ENCODE results near the gene SMPD3.

SMPD3 gene

DNA sequence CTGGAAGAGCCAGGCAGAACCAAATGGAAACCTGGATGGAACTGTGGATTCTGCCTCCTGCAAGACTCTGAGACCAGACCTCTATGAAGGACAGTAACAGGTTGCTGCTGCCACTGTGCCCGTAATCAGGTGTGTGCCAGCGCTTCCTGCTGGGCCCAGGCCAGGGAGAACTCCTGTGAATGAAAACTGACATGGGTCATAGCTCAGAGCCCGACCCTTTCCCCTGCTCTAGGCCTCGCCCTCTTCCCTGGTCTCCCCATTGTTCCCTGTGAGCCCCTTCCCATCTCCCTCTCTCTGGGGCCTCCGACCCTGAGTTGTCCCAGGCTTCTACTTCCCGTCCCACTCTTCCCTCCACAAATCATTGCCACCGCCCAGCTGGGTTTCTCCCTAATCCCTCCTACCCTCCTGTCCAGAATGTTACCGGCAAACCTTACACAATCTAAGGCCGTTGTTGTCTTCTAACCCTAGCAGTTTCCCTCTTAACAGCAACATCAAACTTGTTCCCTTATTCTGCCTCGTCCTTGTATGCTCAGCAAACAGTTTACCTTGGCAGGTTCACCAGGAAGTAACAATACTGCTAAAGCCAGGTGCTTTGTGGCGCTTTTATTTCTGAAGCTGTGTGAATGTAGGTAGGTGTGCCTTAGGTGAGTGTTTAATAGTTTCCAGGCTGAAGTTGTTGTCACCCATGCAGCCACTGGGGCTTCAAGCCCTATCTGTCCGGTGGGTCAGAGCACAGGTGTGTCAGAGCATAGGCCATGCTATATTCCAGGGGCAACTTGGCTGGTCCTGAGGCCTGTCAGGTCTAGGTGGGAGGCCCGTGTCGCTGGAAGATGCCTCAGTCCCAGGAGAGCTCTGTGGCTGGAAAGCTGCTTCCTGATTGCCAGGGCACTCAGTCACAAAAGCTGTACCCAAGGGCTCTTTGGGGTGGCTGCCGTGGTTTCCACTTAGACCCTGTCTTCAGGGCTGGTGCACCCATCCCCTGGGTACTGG lies 32.0 kb downstream of the SMPD3 start:
- ATAC-seq (ENCODE audit: low read depth) (no peak), DNase-seq (ENCODE audit: low spot score in 2 of 2) (no peak)
- Mint-ChIP-seq H3K27me3 (no peaks in the 10 kb centered on the region), H3K36me3 (no peaks in the 10 kb centered on the region), H3K4me3 (no peak overlapping the region), H3K4me1 (peaks cover 23% of the 10 kb centered on the region), H3K9me3 (no peaks in the 10 kb centered on the region), H3K27ac (no peak overlapping the region)

DNA sequence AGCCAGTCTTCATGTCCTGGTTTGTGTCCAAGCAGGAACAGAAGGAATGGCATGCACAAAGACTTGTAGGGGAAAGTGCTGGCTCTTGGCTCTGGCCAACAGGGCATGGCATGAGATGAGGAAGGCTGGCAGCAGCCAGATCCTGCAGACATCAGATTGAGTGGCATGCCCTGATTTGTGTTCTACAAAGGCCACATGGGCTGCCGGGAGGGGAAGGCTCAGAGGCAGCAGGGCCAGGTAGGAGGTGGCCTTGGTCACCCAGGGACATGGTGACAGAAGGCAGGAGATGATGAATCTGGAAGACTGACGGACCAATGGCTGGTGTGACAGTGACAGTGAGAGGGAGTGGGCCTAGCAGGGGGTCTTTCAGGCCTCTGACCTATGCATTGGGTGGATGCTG lies 33.7 kb downstream of the SMPD3 start:
- no peak for ATAC-seq (ENCODE audit: low read depth)
- Mint-ChIP-seq H3K4me1 (peaks cover 26% of the 10 kb centered on the region), H3K27me3 (no peaks in the 10 kb centered on the region), H3K4me3 (no peak overlapping the region), H3K9me3 (no peaks in the 10 kb centered on the region), H3K36me3 (no peaks in the 10 kb centered on the region), H3K27ac (no peak overlapping the region)
- no peak for DNase-seq (ENCODE audit: low spot score in 2 of 2)

DNA sequence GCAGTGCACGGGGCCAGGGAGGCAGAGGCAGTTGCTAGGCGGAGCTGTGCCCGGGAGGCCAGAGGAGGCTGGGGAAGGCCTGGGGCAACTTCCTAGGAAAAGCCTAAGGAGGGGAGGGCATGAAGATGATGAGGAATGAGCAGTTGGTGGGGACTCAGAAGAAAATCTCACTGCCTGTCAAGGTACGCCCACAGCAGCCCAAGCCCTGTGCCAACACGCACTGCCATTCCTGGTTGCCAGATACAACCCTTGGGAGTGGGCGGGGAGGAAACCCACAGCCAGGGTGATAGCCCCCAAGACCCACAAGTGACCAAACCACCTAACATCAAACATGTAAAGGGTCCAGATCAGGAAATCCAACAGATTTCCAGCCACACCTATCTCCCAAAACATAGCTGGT lies 36.2 kb downstream of the SMPD3 start:
- Mint-ChIP-seq H3K36me3 (no peaks in the 10 kb centered on the region), H3K27ac (no peak overlapping the region), H3K9me3 (no peaks in the 10 kb centered on the region), H3K4me3 (no peak overlapping the region), H3K4me1 (peaks cover 10% of the 10 kb centered on the region), H3K27me3 (no peaks in the 10 kb centered on the region)
- DNase-seq (ENCODE audit: low spot score in 2 of 2) (no peak), ATAC-seq (ENCODE audit: low read depth) (no peak)

DNA sequence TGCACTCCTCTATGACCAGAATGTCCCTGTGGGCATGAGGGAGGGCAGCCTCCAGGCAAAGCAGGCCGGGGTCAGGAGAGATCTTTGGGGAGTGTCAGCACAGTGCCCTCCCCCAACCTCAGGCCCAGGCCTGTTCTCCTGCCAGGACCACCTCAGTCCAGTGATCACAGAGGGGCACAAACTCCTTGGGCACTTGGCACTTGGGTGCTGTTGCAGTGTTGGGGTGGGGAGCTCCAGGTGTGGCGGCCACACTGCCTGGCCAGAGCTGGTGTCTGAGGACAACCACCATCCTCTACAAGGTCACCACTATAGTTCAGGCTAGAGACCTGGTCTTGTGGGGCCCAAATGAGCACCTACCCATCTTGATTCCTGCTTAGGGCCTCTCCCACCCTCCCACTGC lies 37.2 kb downstream of the SMPD3 start:
- no peak for ATAC-seq (ENCODE audit: low read depth)
- Mint-ChIP-seq H3K27me3 (no peaks in the 10 kb centered on the region), H3K27ac (no peak overlapping the region)

DNA sequence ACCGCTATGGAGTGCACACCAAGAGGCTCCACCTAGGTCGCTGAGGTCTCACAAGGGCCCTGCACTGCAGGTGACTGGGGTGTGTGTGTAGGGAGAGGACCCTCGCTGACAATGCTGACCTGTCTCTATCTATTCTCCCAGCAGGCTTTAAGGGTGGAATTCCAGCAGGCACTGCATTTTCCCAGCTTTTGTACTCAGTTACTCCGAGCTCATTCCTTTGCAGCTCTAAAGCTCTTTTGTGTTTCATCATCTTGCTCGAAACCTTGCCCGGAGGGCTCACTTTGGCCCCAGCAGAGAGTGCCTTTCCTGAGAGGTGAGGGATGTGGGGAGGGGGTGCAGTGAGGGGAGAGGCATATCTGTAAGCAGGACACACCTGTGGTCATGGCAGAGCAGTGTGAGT lies 39.3 kb downstream of the SMPD3 start:
- Mint-ChIP-seq H3K4me3 (no peak overlapping the region), H3K27ac (no peak overlapping the region), H3K9me3 (no peaks in the 10 kb centered on the region), H3K27me3 (no peaks in the 10 kb centered on the region), H3K36me3 (no peaks in the 10 kb centered on the region), H3K4me1 (peaks cover 3% of the 10 kb centered on the region)
- no peak for ATAC-seq (ENCODE audit: low read depth)
- no peak for DNase-seq (ENCODE audit: low spot score in 2 of 2)

More for the DNA sequence above, 37.2 kb downstream of the SMPD3 start:
- no peaks in the 10 kb centered on the region for H3K9me3 Mint-ChIP-seq
- H3K4me3 Mint-ChIP-seq = no peak overlapping the region
- no peaks in the 10 kb centered on the region for H3K36me3 Mint-ChIP-seq
- no peak for DNase-seq (ENCODE audit: low spot score in 2 of 2)
- peaks cover 3% of the 10 kb centered on the region for H3K4me1 Mint-ChIP-seq

DNA sequence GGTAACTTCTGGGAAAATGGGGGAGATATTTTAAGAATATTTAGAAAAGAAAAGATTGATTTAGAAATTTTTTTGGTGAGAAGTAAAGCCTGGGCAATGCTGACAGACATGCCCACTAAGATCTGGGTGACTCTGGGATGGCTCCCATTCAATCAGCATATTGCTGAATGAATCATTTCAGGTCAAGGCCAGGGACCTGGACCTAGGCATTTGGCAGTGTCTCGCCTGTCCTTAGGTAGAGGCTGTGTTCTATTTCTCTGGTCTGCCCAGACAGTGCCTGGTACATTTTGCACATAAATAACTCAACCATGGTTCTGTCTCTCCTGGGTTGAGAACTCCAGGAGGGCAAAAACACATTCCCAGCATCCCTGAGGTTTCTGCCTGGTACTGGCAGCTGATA lies 39.9 kb downstream of the SMPD3 start:
- Mint-ChIP-seq H3K27ac (no peak overlapping the region), H3K36me3 (no peaks in the 10 kb centered on the region), H3K4me3 (no peak overlapping the region), H3K9me3 (no peaks in the 10 kb centered on the region), H3K27me3 (no peaks in the 10 kb centered on the region), H3K4me1 (peaks cover 3% of the 10 kb centered on the region)
- DNase-seq (ENCODE audit: low spot score in 2 of 2) (no peak), ATAC-seq (ENCODE audit: low read depth) (no peak)

DNA sequence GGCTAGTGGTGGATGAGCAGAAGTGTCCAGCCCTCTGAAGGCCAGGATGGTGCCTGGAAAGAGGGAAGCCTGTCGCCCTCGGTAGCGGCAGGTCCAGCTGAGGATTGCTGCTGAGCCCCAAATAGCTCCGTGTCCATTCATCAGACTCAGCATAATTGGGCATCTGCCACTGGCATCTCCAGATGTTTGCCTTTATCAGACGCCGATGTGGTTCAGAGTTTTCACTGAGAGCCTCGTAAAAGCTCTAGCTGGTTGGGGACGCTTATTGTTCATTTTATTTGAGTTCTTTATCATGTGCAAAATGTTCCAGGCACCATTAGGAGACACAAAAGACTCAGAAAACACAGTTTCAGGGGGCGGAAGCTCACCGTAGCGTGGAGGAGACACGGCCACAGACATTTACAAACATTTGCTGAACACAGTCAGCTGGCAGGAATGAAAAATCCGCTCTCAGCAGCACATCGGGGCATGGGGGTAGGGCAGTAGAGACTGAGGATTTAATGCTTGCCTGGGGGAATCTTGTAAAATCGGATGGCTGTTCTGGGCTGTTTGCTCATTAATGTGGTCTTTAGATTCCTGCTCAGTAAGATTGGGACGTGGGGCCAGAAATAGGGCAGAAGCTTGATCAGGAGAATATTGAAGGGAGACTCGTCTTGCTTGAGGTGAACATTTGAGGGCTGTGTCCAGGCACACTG lies 41.7 kb downstream of the SMPD3 start:
- no peaks in the 10 kb centered on the region for H3K36me3 Mint-ChIP-seq
- DNase-seq (ENCODE audit: low spot score in 2 of 2) (no peak), ATAC-seq (ENCODE audit: low read depth) (no peak)
- no peaks in the 10 kb centered on the region for H3K27me3 Mint-ChIP-seq
- no peak overlapping the region for H3K4me3 Mint-ChIP-seq
- H3K9me3 Mint-ChIP-seq = no peaks in the 10 kb centered on the region
- H3K4me1 Mint-ChIP-seq = peaks cover 3% of the 10 kb centered on the region
- H3K27ac Mint-ChIP-seq = no peak overlapping the region

DNA sequence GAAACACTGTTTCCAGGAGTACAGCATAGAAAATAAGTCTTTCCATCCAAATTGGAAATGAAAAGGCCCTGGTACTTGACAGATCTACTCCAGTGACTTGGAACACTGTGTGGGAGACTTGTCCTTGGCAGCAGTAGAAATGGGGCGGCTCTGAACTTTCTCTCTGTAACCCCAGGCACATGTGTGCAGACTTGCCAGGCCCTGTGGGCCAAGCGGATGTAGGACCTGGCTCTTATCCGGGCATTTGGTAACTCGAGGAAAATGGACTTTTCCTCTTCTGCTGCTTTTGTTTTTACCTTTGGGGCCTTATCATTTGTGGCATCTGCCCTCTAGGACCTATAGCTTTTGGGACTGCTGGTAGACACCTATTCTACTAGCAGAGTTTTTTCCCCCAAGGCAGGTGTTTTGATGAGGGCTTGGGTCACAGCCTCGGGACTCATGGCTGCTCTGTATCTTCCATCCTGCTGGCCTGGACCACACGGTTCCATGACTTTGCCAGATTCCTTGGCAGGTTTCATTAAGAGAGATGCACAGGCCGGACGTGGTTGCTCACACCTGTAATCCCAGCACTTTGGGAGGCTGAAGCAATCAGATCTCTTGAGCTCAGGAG lies 43.5 kb downstream of the SMPD3 start:
- H3K27me3 Mint-ChIP-seq = no peaks in the 10 kb centered on the region
- H3K4me1 Mint-ChIP-seq = no peaks in the 10 kb centered on the region

DNA sequence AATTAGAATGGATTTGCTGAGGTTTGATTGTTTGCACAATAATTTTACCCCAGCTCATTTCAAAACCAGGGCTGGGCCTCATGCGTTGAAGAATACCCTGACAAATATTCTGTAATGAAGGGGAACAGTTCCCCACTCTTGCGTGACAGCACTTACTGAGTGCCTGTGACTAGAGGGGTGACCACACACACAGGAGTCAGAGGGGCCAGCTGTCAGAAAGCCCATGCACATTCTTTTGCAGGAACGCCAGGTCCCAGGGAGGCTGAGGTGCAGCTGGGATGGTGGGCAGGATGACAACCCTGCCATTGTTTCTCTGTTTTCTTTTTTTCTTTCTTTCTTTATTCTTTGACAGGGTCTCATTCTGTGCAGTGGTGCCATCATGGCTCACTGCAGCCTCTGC lies 44.6 kb downstream of the SMPD3 start:
- no peak overlapping the region for H3K27ac Mint-ChIP-seq
- H3K4me3 Mint-ChIP-seq = no peak overlapping the region
- ATAC-seq (ENCODE audit: low read depth) (no peak), DNase-seq (ENCODE audit: low spot score in 2 of 2) (no peak)
- no peaks in the 10 kb centered on the region for H3K9me3 Mint-ChIP-seq
- no peaks in the 10 kb centered on the region for H3K27me3 Mint-ChIP-seq
- H3K36me3 Mint-ChIP-seq = no peaks in the 10 kb centered on the region
- no peaks in the 10 kb centered on the region for H3K4me1 Mint-ChIP-seq

More for the DNA sequence above, 43.5 kb downstream of the SMPD3 start:
- DNase-seq (ENCODE audit: low spot score in 2 of 2) (no peak), ATAC-seq (ENCODE audit: low read depth) (no peak)
- no peaks in the 10 kb centered on the region for H3K9me3 Mint-ChIP-seq
- H3K36me3 Mint-ChIP-seq = no peaks in the 10 kb centered on the region
- H3K27ac Mint-ChIP-seq = no peak overlapping the region
- H3K4me3 Mint-ChIP-seq = no peak overlapping the region

DNA sequence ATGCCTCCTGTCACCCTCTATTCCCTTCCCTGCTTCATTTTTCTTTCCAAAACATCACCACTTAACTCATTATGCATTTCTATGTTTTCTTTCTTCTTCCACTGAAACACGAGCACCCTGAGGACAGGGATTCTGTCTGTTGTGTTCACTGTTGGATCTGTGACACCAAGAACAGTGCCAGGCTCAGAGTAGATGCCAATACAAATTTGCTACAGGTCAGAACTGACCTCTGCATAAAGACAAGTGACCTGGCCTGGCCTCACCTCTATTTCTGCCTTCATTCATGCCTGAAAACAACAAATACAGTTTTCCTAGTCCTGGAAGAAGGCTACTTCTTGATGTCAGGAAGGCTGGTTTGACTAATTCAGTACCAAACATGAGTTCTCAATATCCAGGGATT lies 45.1 kb downstream of the SMPD3 start:
- DNase-seq (ENCODE audit: low spot score in 2 of 2) = no peak
- Mint-ChIP-seq H3K27me3 (no peaks in the 10 kb centered on the region), H3K4me1 (no peaks in the 10 kb centered on the region), H3K9me3 (no peaks in the 10 kb centered on the region), H3K27ac (no peak overlapping the region), H3K4me3 (no peak overlapping the region), H3K36me3 (no peaks in the 10 kb centered on the region)
- no peak for ATAC-seq (ENCODE audit: low read depth)

DNA sequence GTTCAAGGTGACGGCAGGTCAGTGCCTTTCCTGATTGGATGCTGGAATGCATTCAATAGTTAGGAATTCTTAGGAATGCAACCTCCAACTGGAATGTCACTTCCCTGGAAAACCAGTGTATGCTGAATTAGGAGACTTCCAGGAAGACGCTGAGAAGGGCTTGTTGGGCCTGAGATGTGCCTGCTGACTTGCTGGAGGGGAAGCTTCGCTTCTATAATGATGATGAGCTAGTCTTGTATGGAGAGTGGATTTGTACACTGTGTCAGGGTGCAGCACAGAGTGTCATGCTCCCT lies 45.6 kb downstream of the SMPD3 start:
- H3K4me1 Mint-ChIP-seq = no peaks in the 10 kb centered on the region
- no peak overlapping the region for H3K27ac Mint-ChIP-seq
- no peaks in the 10 kb centered on the region for H3K27me3 Mint-ChIP-seq
- no peaks in the 10 kb centered on the region for H3K36me3 Mint-ChIP-seq
- no peak overlapping the region for H3K4me3 Mint-ChIP-seq
- ATAC-seq (ENCODE audit: low read depth) = no peak
- H3K9me3 Mint-ChIP-seq = no peaks in the 10 kb centered on the region
- no peak for DNase-seq (ENCODE audit: low spot score in 2 of 2)

DNA sequence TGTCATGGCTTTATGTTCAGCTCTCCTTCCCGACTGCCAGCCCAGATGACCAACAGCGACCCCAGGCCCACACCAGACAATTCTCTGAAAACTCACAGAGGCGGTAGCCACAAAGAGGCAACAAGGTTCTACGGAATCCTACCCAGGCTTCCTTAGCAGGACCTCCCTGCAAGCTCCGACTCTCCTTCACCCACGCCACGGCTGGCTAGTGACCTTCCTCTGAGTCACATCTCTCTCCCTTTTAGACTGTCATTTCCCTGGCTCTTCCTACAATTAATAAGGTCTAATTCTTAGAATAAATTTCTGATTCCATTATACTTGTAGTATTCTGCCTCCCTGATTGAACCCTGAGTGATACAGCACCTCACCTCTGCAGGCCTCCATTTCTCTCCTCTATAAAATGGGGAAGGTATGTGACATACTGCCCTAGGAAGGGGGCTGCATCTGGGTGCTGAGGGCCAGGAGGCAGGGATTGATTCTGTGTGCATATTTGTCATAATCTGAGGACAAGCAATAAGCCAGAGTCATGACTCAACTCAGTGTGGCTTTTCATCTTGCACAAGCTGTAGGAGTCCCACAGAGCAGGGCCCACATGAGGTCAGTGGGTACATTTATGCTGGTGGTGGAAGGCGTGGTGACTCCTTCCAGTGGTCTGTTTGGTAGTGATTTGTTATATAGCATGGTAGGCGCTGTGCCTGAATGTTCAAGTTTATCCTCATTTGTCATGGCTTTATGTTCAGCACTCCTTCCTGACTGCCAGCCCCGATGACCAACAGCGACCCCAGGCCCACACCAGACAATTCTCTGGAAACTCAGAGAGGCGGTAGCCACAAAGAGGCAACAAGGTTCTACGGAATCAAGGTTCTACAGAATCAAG lies 46.2 kb downstream of the SMPD3 start:
- ATAC-seq (ENCODE audit: low read depth) (no peak), DNase-seq (ENCODE audit: low spot score in 2 of 2) (no peak)
- H3K9me3 Mint-ChIP-seq = no peaks in the 10 kb centered on the region
- H3K4me3 Mint-ChIP-seq = no peak overlapping the region
- no peaks in the 10 kb centered on the region for H3K36me3 Mint-ChIP-seq
- H3K4me1 Mint-ChIP-seq = no peaks in the 10 kb centered on the region
- H3K27ac Mint-ChIP-seq = no peak overlapping the region
- no peaks in the 10 kb centered on the region for H3K27me3 Mint-ChIP-seq

DNA sequence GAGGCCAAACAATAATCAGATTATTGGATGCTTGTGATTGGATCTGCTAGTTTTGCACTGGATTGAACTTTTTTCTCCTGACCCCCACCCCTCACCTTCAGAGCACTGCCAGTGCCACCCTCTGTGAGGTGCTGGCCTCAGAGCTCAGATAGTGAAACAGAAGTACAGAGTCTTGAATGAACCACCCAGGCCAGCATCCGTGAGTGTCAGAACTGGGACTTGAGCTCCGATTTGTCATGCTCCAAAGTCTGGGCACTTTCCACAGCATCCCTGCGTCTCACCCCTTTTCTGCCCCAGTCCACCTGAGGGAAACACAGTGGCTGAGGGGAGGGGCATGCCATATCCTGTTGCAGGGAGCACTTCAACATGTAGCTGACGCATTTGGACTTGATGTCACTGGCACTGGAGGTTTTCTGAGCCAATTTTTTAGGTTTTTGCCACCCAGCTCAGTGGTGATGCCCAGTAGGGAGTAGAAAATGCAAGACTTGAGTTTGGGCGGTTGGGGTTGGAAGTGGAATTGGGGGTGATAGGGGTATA lies 47.3 kb downstream of the SMPD3 start:
- Mint-ChIP-seq H3K36me3 (no peaks in the 10 kb centered on the region), H3K4me3 (no peak overlapping the region), H3K4me1 (peaks cover 6% of the 10 kb centered on the region), H3K9me3 (no peaks in the 10 kb centered on the region), H3K27ac (no peak overlapping the region), H3K27me3 (no peaks in the 10 kb centered on the region)
- DNase-seq (ENCODE audit: low spot score in 2 of 2) (no peak), ATAC-seq (ENCODE audit: low read depth) (no peak)
